CD8-positive, alpha-beta memory T cell (primary cell): ENCODE results near the gene SMIM33. TPM values are rescaled to one million over a fixed set of nuclear protein-coding genes. Genes with fewer than 3 reads are reported as not detected.

ENCODE experiments used
- polyA plus RNA-seq: library from polyadenylated mRNA; unstranded; fragments of 300-500 nt; fragmentation: Illumina TruSeq; gene quantifications from one replicate; pipeline ENCODE4 v1.2.3, GENCODE V29; 2021
- total RNA-seq, 2 experiments: library from RNA; stranded (reverse); gene quantifications; one replicate each; pipeline ENCODE4 v1.2.3, GENCODE V29; 2021

SMIM33 gene
- total and polyA plus RNA-seq, 3 experiments from 2014 or later = 0.11 to 1.1 (median 0.28) TPM

Other genes with a start within 250 kb of the SMIM33 start
- gene MATR3, start 177.3 kb upstream of the SMIM33 start, total RNA-seq = 100 to 1,000 TPM; 184 to 199 TPM
- 364 TPM for gene MATR3, start 177.3 kb upstream of the SMIM33 start, polyA plus RNA-seq
- 10 to 100 TPM; 67.9 to 77.0 TPM for gene PAIP2, start 129.2 kb upstream of the SMIM33 start, total RNA-seq
- 342 TPM for gene PAIP2, start 129.2 kb upstream of the SMIM33 start, polyA plus RNA-seq
- gene SLC23A1, start 87.7 kb upstream of the SMIM33 start, total RNA-seq = under 1 TPM in 1 of 2 experiments, not detected in 1; 0.33 TPM
- not detected for gene SLC23A1, start 87.7 kb upstream of the SMIM33 start, polyA plus RNA-seq
- 1 to 10 TPM; 5.1 to 6.4 TPM for gene MZB1, start 81.1 kb upstream of the SMIM33 start, total RNA-seq
- gene MZB1, start 81.1 kb upstream of the SMIM33 start, polyA plus RNA-seq = 3.5 TPM
- gene PROB1, start 75.9 kb upstream of the SMIM33 start, total RNA-seq = 1 to 10 TPM; 6.7 to 7.2 TPM
- 0.72 TPM for gene PROB1, start 75.9 kb upstream of the SMIM33 start, polyA plus RNA-seq
- gene SPATA24, start 66.9 kb upstream of the SMIM33 start, total RNA-seq = 1 to 10 TPM; 3.6 to 3.9 TPM
- gene SPATA24, start 66.9 kb upstream of the SMIM33 start, polyA plus RNA-seq = 4.2 TPM
- 10 to 100 TPM; 25.3 to 25.7 TPM for gene DNAJC18, start 31.5 kb upstream of the SMIM33 start, total RNA-seq
- gene DNAJC18, start 31.5 kb upstream of the SMIM33 start, polyA plus RNA-seq = 10.2 TPM
- under 1 TPM; 0.82 to 0.83 TPM for gene ECSCR, start 8.3 kb upstream of the SMIM33 start, total RNA-seq
- not detected for gene ECSCR, start 8.3 kb upstream of the SMIM33 start, polyA plus RNA-seq
- gene STING1, start 11.8 kb downstream of the SMIM33 start, total RNA-seq = 100 to 1,000 TPM; 107 to 109 TPM
- gene STING1, start 11.8 kb downstream of the SMIM33 start, polyA plus RNA-seq = 116 TPM
- gene UBE2D2, start 90.3 kb downstream of the SMIM33 start, total RNA-seq = 100 to 1,000 TPM; 253 to 274 TPM
- gene UBE2D2, start 90.3 kb downstream of the SMIM33 start, polyA plus RNA-seq = 285 TPM
- gene CXXC5, start 177.3 kb downstream of the SMIM33 start, total RNA-seq = 1 to 10 TPM; 2.1 to 3.1 TPM
- gene CXXC5, start 177.3 kb downstream of the SMIM33 start, polyA plus RNA-seq = 67.0 TPM